ENCODE measurements around the gene KCNH2. TPM values are rescaled to one million over a fixed set of nuclear protein-coding genes. Genes with fewer than 3 reads are reported as not detected.

KCNH2 gene
- total RNA-seq, 1 experiment from 2014 or later = 0.84 TPM

DNA sequence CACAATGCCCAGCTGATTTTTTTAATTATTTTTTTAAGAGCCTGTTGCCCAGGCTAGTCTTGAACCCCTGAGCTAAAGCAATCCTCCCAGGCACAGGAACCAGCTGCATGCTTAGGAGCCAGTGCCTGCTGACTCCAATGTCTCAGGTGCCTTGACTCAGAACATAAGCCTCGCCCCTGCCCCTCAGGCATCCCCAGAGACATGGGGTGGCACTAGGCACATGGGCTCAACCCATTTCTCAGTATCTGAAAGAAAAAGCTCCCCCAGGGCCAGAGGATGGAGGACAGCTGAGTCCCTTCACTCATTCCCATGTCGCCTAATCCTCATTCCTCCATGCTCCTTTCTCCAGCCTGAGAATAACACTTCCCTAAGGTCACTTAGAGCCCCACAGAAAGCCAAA lies 39.1 kb downstream of the KCNH2 start:
- no peak for DNase-seq
- no peaks in the 10 kb centered on the region for H3K79me2 ChIP-seq (ENCODE audit: low read length)

DNA sequence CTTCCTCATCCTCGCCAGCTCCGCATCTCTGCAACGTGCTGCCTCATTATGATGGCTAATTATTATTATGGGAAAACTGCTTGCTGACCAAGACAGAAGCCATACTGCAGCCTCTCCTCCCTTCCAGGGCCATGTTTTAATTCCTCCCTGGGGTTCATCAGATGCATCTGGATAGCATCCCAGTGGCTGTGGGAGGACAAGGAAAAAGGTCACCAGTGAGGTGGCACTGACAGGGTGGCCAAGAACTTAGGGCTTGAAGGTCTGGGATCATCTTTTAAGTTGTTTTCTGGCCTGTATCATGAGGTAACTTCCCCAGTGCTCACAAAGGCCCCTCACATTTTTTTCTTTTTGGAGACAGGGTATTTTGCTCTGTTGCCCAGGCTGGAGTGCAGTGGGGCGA lies 39.6 kb downstream of the KCNH2 start:
- Histone ChIP-seq H3K9ac (ENCODE audit: low read length) (no peak overlapping the region), H4K20me1 (ENCODE audit: low read length) (no peaks in the 10 kb centered on the region), H3K27ac (ENCODE audit: low read length) (no peak overlapping the region), H3K9me3 (ENCODE audit: low read length) (no peaks in the 10 kb centered on the region), H3K4me2 (ENCODE audit: low read length) (peak overlapping the region; percentile 80), H3K36me3 (ENCODE audit: low read depth, low read length) (no peaks in the 10 kb centered on the region), H2AFZ (ENCODE audit: low read length) (peak overlapping the region; percentile 62), H3K27me3 (ENCODE audit: low read length) (no peaks in the 10 kb centered on the region), H3K4me1 (ENCODE audit: insufficient read depth, low read length) (peaks cover 18% of the 10 kb centered on the region), H3K79me2 (ENCODE audit: low read length) (no peaks in the 10 kb centered on the region), H3K4me3 (ENCODE audit: low read length) (no peak overlapping the region), H3K9me2 (replicated peaks; ENCODE audit: low read length) (no peaks in the 10 kb centered on the region), H3F3A (ENCODE audit: low read length, unreplicated experiment) (no peaks in the 10 kb centered on the region)
- ChIA-PET CTCF (no interaction called here), POLR2A (ENCODE audit: unreplicated experiment) (no interaction called here)
- intact Hi-C loops (cut with micrococcal nuclease) = no loop called here
- BruUV-seq (replicated peaks) = no TSS peak
- TF ChIP-seq, protein P1, sequence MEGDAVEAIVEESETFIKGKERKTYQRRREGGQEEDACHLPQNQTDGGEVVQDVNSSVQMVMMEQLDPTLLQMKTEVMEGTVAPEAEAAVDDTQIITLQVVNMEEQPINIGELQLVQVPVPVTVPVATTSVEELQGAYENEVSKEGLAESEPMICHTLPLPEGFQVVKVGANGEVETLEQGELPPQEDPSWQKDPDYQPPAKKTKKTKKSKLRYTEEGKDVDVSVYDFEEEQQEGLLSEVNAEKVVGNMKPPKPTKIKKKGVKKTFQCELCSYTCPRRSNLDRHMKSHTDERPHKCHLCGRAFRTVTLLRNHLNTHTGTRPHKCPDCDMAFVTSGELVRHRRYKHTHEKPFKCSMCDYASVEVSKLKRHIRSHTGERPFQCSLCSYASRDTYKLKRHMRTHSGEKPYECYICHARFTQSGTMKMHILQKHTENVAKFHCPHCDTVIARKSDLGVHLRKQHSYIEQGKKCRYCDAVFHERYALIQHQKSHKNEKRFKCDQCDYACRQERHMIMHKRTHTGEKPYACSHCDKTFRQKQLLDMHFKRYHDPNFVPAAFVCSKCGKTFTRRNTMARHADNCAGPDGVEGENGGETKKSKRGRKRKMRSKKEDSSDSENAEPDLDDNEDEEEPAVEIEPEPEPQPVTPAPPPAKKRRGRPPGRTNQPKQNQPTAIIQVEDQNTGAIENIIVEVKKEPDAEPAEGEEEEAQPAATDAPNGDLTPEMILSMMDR (conservative IDR thresholded peaks at IDR 0.05; ENCODE audit: low read depth, low read length) = no peak
- TF ChIP-seq EZH2phosphoT487 (IDR thresholded peaks at IDR 0.05; ENCODE audit: borderline replicate concordance, low read length) (no peak), EZH2 (IDR thresholded peaks at IDR 0.05; ENCODE audit: low read length, unreplicated experiment) (no peak)
- DNase-seq (no peak), ATAC-seq (no peak; the same call in 1 of the 2 replicates)

More for the DNA sequence above, 39.1 kb downstream of the KCNH2 start:
- H2AFZ ChIP-seq (ENCODE audit: low read length) = no peak overlapping the region
- H3K4me1 ChIP-seq (ENCODE audit: insufficient read depth, low read length) = peaks cover 18% of the 10 kb centered on the region
- no peaks in the 10 kb centered on the region for H3F3A ChIP-seq (ENCODE audit: low read length, unreplicated experiment)
- ATAC-seq = no peak
- no peaks in the 10 kb centered on the region for H3K9me3 ChIP-seq (ENCODE audit: low read length)
- H3K27ac ChIP-seq (ENCODE audit: low read length) = no peak overlapping the region
- no peaks in the 10 kb centered on the region for H3K27me3 ChIP-seq (ENCODE audit: low read length)
- intact Hi-C loops (cut with micrococcal nuclease) = no loop called here
- no peak overlapping the region for H3K4me2 ChIP-seq (ENCODE audit: low read length)
- no peaks in the 10 kb centered on the region for H4K20me1 ChIP-seq (ENCODE audit: low read length)
- no TSS peak for BruUV-seq (replicated peaks)
- ChIA-PET POLR2A (ENCODE audit: unreplicated experiment) (no interaction called here), CTCF (no interaction called here)
- no peak overlapping the region for H3K9ac ChIP-seq (ENCODE audit: low read length)
- no peak overlapping the region for H3K4me3 ChIP-seq (ENCODE audit: low read length)
- TF ChIP-seq, protein P1 (conservative IDR thresholded peaks at IDR 0.05; ENCODE audit: low read depth, low read length) = no peak
- TF ChIP-seq EZH2phosphoT487 (IDR thresholded peaks at IDR 0.05; ENCODE audit: borderline replicate concordance, low read length) (no peak), EZH2 (IDR thresholded peaks at IDR 0.05; ENCODE audit: low read length, unreplicated experiment) (no peak)
- no peaks in the 10 kb centered on the region for H3K36me3 ChIP-seq (ENCODE audit: low read depth, low read length)
- no peaks in the 10 kb centered on the region for H3K9me2 ChIP-seq (replicated peaks; ENCODE audit: low read length)

DNA sequence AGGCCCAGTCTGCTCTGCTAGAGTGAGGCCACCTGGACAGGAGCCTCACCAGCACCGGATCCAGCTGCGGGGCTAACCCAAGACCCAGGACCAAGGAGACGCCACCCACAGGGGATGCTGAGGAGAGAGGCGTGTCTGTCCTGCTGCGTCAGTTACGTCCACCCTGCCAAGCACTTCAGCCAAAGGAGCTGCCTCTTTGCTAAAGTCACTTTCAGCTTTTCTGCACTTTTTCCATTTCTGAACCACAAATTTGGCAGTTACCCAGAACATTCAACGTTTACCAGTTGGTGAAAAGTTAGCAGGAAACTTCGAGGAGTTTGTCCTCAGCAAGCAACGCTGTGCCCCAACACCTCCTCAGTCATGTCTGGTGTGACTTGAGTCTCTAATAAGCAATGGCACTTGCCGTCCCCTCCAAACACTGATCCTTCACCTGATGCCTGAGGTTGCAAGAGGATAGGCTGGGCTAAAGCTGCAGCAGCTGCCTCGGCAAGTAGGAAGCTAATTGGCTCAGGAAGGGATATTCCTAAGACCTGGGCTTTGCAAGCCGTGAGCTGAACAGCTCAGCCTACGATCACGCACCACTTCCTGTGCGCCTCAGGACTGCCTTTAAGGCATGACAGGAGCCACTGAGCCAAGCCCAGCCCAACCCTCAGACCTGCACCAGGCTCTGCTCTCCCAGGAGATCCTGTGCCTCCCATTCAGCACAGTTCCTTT lies 40.1 kb downstream of the KCNH2 start:
- no TSS peak for BruUV-seq (replicated peaks)
- ATAC-seq (peak; percentile 93), DNase-seq (peak; percentile 80)
- Histone ChIP-seq H3K9me2 (replicated peaks; ENCODE audit: low read length) (no peaks in the 10 kb centered on the region), H4K20me1 (ENCODE audit: low read length) (no peaks in the 10 kb centered on the region), H3K4me2 (ENCODE audit: low read length) (peak overlapping the region; percentile 80), H3K9me3 (ENCODE audit: low read length) (no peaks in the 10 kb centered on the region), H3K27ac (ENCODE audit: low read length) (no peak overlapping the region), H3K4me1 (ENCODE audit: insufficient read depth, low read length) (peaks cover 18% of the 10 kb centered on the region), H3K79me2 (ENCODE audit: low read length) (no peaks in the 10 kb centered on the region), H3F3A (ENCODE audit: low read length, unreplicated experiment) (no peaks in the 10 kb centered on the region), H3K36me3 (ENCODE audit: low read depth, low read length) (no peaks in the 10 kb centered on the region), H3K9ac (ENCODE audit: low read length) (no peak overlapping the region), H2AFZ (ENCODE audit: low read length) (peak overlapping the region; percentile 62), H3K27me3 (ENCODE audit: low read length) (no peaks in the 10 kb centered on the region), H3K4me3 (ENCODE audit: low read length) (peak overlapping the region; percentile 37)
- intact Hi-C loops (cut with micrococcal nuclease) = no loop called here
- TF ChIP-seq EZH2 (IDR thresholded peaks at IDR 0.05; ENCODE audit: low read length, unreplicated experiment) = no peak
- TF ChIP-seq, protein P1 (conservative IDR thresholded peaks at IDR 0.05; ENCODE audit: low read depth, low read length) = no peak
- TF ChIP-seq EZH2phosphoT487 (IDR thresholded peaks at IDR 0.05; ENCODE audit: borderline replicate concordance, low read length) = no peak
- ChIA-PET POLR2A (ENCODE audit: unreplicated experiment) (no interaction called here), CTCF (no interaction called here)
